ENCODE results near the gene RTBDN.

Gene RTBDN

GRCh38 chr19:12834566-12834943 is at the start of gene RTBDN:
Gene RTBDN, minus strand, starts transcription at chr19:12834579. Its CDS starts 4,600 bp downstream, at chr19:12829979.
- Histone ChIP-seq H3K27me3 (ENCODE audit: control insufficient read depth, insufficient read depth, low read length) (peaks cover 63% of the 10 kb centered on the region), H3K9me3 (ENCODE audit: control insufficient read depth, low read depth, low read length) (no peaks in the 10 kb centered on the region), H3K27ac (ENCODE audit: low read length) (no peak within 1 kb of the TSS), H3K4me3 (ENCODE audit: low read length) (peak within 1 kb of the TSS; percentile 53), H3K9ac (ENCODE audit: low read length) (no peak within 1 kb of the TSS), H3K4me1 (ENCODE audit: control insufficient read depth, low read depth, low read length) (peaks cover 7% of the 10 kb centered on the region), H3K36me3 (ENCODE audit: control insufficient read depth, low read depth, low read length) (no peaks in the 10 kb centered on the region)

GRCh38 chr19:12882589-12882988 is 48.2 kb upstream of the RTBDN start:
- H3K9ac ChIP-seq (ENCODE audit: low read length), result no peak overlapping the region
- H3K27me3 ChIP-seq (ENCODE audit: control insufficient read depth, insufficient read depth, low read length), result peaks cover 41% of the 10 kb centered on the region
- no peak overlapping the region for H3K27ac ChIP-seq (ENCODE audit: low read length)
- H3K4me3 ChIP-seq (ENCODE audit: low read length), result no peak overlapping the region
- H3K36me3 ChIP-seq (ENCODE audit: control insufficient read depth, low read depth, low read length), result no peaks in the 10 kb centered on the region
- peaks cover 2% of the 10 kb centered on the region for H3K4me1 ChIP-seq (ENCODE audit: control insufficient read depth, low read depth, low read length)
- H3K9me3 ChIP-seq (ENCODE audit: control insufficient read depth, low read depth, low read length), result no peaks in the 10 kb centered on the region

GRCh38 chr19:12881172-12881808 is 46.9 kb upstream of the RTBDN start, which contains the start of gene DNASE2:
Gene DNASE2, minus strand, starts transcription at chr19:12881449. Its CDS starts 74 bp downstream, at chr19:12881375.
- Histone ChIP-seq H3K9me3 (ENCODE audit: control insufficient read depth, low read depth, low read length) (no peaks in the 10 kb centered on the region), H3K36me3 (ENCODE audit: control insufficient read depth, low read depth, low read length) (no peaks in the 10 kb centered on the region), H3K9ac (ENCODE audit: low read length) (peak within 1 kb of the TSS; percentile 76), H3K4me3 (ENCODE audit: low read length) (peak within 1 kb of the TSS; percentile 82), H3K27ac (ENCODE audit: low read length) (no peak within 1 kb of the TSS), H3K4me1 (ENCODE audit: control insufficient read depth, low read depth, low read length) (peaks cover under 1% of the 10 kb centered on the region), H3K27me3 (ENCODE audit: control insufficient read depth, insufficient read depth, low read length) (peaks cover 28% of the 10 kb centered on the region)

- no peaks in the 10 kb centered on the region for H3K4me1 ChIP-seq (ENCODE audit: control insufficient read depth, low read depth, low read length)
- H3K4me3 ChIP-seq (ENCODE audit: low read length), result peak overlapping the region; percentile 82
- H3K9me3 ChIP-seq (ENCODE audit: control insufficient read depth, low read depth, low read length), result no peaks in the 10 kb centered on the region
- H3K36me3 ChIP-seq (ENCODE audit: control insufficient read depth, low read depth, low read length), result no peaks in the 10 kb centered on the region
- H3K9ac ChIP-seq (ENCODE audit: low read length), result peak overlapping the region; percentile 76
- no peak overlapping the region for H3K27ac ChIP-seq (ENCODE audit: low read length)
- peaks cover 22% of the 10 kb centered on the region for H3K27me3 ChIP-seq (ENCODE audit: control insufficient read depth, insufficient read depth, low read length)
Observed at GRCh38 chr19:12880551-12881171, 46.3 kb upstream of the RTBDN start.

GRCh38 chr19:12875086-12875485 is 40.7 kb upstream of the RTBDN start:
- Histone ChIP-seq H3K4me3 (ENCODE audit: low read length) (no peak overlapping the region), H3K9me3 (ENCODE audit: control insufficient read depth, low read depth, low read length) (no peaks in the 10 kb centered on the region), H3K27ac (ENCODE audit: low read length) (no peak overlapping the region), H3K36me3 (ENCODE audit: control insufficient read depth, low read depth, low read length) (no peaks in the 10 kb centered on the region), H3K9ac (ENCODE audit: low read length) (no peak overlapping the region), H3K27me3 (ENCODE audit: control insufficient read depth, insufficient read depth, low read length) (no peaks in the 10 kb centered on the region), H3K4me1 (ENCODE audit: control insufficient read depth, low read depth, low read length) (no peaks in the 10 kb centered on the region)

- Histone ChIP-seq H3K36me3 (ENCODE audit: control insufficient read depth, low read depth, low read length) (peaks cover 1% of the 10 kb centered on the region), H3K9ac (ENCODE audit: low read length) (no peak overlapping the region), H3K4me3 (ENCODE audit: low read length) (no peak overlapping the region), H3K9me3 (ENCODE audit: control insufficient read depth, low read depth, low read length) (no peaks in the 10 kb centered on the region), H3K4me1 (ENCODE audit: control insufficient read depth, low read depth, low read length) (no peaks in the 10 kb centered on the region), H3K27ac (ENCODE audit: low read length) (no peak overlapping the region), H3K27me3 (ENCODE audit: control insufficient read depth, insufficient read depth, low read length) (no peaks in the 10 kb centered on the region)
Observed at GRCh38 chr19:12873891-12874745, 39.7 kb upstream of the RTBDN start.

- Histone ChIP-seq H3K27ac (ENCODE audit: low read length) (no peak overlapping the region), H3K4me1 (ENCODE audit: control insufficient read depth, low read depth, low read length) (no peaks in the 10 kb centered on the region)
Observed at GRCh38 chr19:12872941-12873890, 38.8 kb upstream of the RTBDN start.

GRCh38 chr19:12872255-12872654 is 37.9 kb upstream of the RTBDN start:
- Histone ChIP-seq H3K36me3 (ENCODE audit: control insufficient read depth, low read depth, low read length) (peaks cover 3% of the 10 kb centered on the region), H3K27ac (ENCODE audit: low read length) (no peak overlapping the region)

More at GRCh38 chr19:12872941-12873890, 38.8 kb upstream of the RTBDN start:
- H3K36me3 ChIP-seq (ENCODE audit: control insufficient read depth, low read depth, low read length), result peaks cover 3% of the 10 kb centered on the region
- H3K27me3 ChIP-seq (ENCODE audit: control insufficient read depth, insufficient read depth, low read length), result no peaks in the 10 kb centered on the region
- H3K9me3 ChIP-seq (ENCODE audit: control insufficient read depth, low read depth, low read length), result no peaks in the 10 kb centered on the region
- no peak overlapping the region for H3K9ac ChIP-seq (ENCODE audit: low read length)
- no peak overlapping the region for H3K4me3 ChIP-seq (ENCODE audit: low read length)

GRCh38 chr19:12871681-12872080 is 37.3 kb upstream of the RTBDN start:
- Histone ChIP-seq H3K4me1 (ENCODE audit: control insufficient read depth, low read depth, low read length) (no peaks in the 10 kb centered on the region), H3K27me3 (ENCODE audit: control insufficient read depth, insufficient read depth, low read length) (no peaks in the 10 kb centered on the region), H3K27ac (ENCODE audit: low read length) (no peak overlapping the region), H3K4me3 (ENCODE audit: low read length) (no peak overlapping the region), H3K36me3 (ENCODE audit: control insufficient read depth, low read depth, low read length) (peaks cover 3% of the 10 kb centered on the region), H3K9ac (ENCODE audit: low read length) (no peak overlapping the region), H3K9me3 (ENCODE audit: control insufficient read depth, low read depth, low read length) (no peaks in the 10 kb centered on the region)

More at GRCh38 chr19:12872255-12872654, 37.9 kb upstream of the RTBDN start:
- Histone ChIP-seq H3K27me3 (ENCODE audit: control insufficient read depth, insufficient read depth, low read length) (no peaks in the 10 kb centered on the region), H3K4me3 (ENCODE audit: low read length) (no peak overlapping the region), H3K4me1 (ENCODE audit: control insufficient read depth, low read depth, low read length) (no peaks in the 10 kb centered on the region), H3K9ac (ENCODE audit: low read length) (no peak overlapping the region), H3K9me3 (ENCODE audit: control insufficient read depth, low read depth, low read length) (no peaks in the 10 kb centered on the region)

GRCh38 chr19:12868540-12869112 is 34.2 kb upstream of the RTBDN start:
- H3K27me3 ChIP-seq (ENCODE audit: control insufficient read depth, insufficient read depth, low read length), result no peaks in the 10 kb centered on the region
- H3K4me3 ChIP-seq (ENCODE audit: low read length), result no peak overlapping the region
- H3K9ac ChIP-seq (ENCODE audit: low read length), result no peak overlapping the region
- peaks cover 3% of the 10 kb centered on the region for H3K36me3 ChIP-seq (ENCODE audit: control insufficient read depth, low read depth, low read length)
- no peaks in the 10 kb centered on the region for H3K4me1 ChIP-seq (ENCODE audit: control insufficient read depth, low read depth, low read length)
- H3K27ac ChIP-seq (ENCODE audit: low read length), result no peak overlapping the region
- no peaks in the 10 kb centered on the region for H3K9me3 ChIP-seq (ENCODE audit: control insufficient read depth, low read depth, low read length)

All from iPS-18a (cell line).